Measurements from ENCODE around the gene SNAPC2.

Gene SNAPC2

GRCh38 chr19:7921967-7922835 lies 2.1 kb downstream of the SNAPC2 start:
- no peak for DNase-seq (ENCODE audit: low spot score)

GRCh38 chr19:7922836-7923195 lies 2.7 kb downstream of the SNAPC2 start:
- no peak for DNase-seq (ENCODE audit: low spot score)

- no peak for DNase-seq (ENCODE audit: low spot score)
Observed at GRCh38 chr19:7923295-7924191, 3.4 kb downstream of the SNAPC2 start.

- no peak for DNase-seq (ENCODE audit: low spot score)
Observed at GRCh38 chr19:7924241-7924640, 4.1 kb downstream of the SNAPC2 start.

GRCh38 chr19:7924651-7925170 lies 4.6 kb downstream of the SNAPC2 start:
- DNase-seq (ENCODE audit: low spot score), result no peak

GRCh38 chr19:7925171-7925851 lies 5.2 kb downstream of the SNAPC2 start:
- peak; percentile 77 for DNase-seq (ENCODE audit: low spot score)

- DNase-seq (ENCODE audit: low spot score), result peak; percentile 65
Observed at GRCh38 chr19:7926021-7926726, 6.0 kb downstream of the SNAPC2 start, which contains the start of gene CTXN1. Gene CTXN1, minus strand, starts transcription at chr19:7926135. Its CDS starts 597 bp downstream, at chr19:7925538.

- no peak for DNase-seq (ENCODE audit: low spot score)
Observed at GRCh38 chr19:7926727-7927604, 6.8 kb downstream of the SNAPC2 start.

GRCh38 chr19:7927605-7928333 lies 7.6 kb downstream of the SNAPC2 start:
- no peak for DNase-seq (ENCODE audit: low spot score)

- DNase-seq (ENCODE audit: low spot score), result no peak
Observed at GRCh38 chr19:7928334-7928706, 8.2 kb downstream of the SNAPC2 start.

GRCh38 chr19:7928741-7929701 lies 8.9 kb downstream of the SNAPC2 start:
- DNase-seq (ENCODE audit: low spot score), result peak; percentile 83

- DNase-seq (ENCODE audit: low spot score), result peak; percentile 54
Observed at GRCh38 chr19:7930030-7930429, 9.9 kb downstream of the SNAPC2 start.

GRCh38 chr19:7930765-7931164 lies 10.6 kb downstream of the SNAPC2 start:
- no peak for DNase-seq (ENCODE audit: low spot score)

GRCh38 chr19:7931221-7932061 lies 11.3 kb downstream of the SNAPC2 start:
- DNase-seq (ENCODE audit: low spot score), result no peak

GRCh38 chr19:7932276-7932929 lies 12.3 kb downstream of the SNAPC2 start:
- no peak for DNase-seq (ENCODE audit: low spot score)

- no peak for DNase-seq (ENCODE audit: low spot score)
Observed at GRCh38 chr19:7932930-7933300, 12.8 kb downstream of the SNAPC2 start.

- no peak for DNase-seq (ENCODE audit: low spot score)
Observed at GRCh38 chr19:7933411-7933810, 13.3 kb downstream of the SNAPC2 start.
